ENCODE results near the gene MMP7.

MMP7 gene

GRCh38 chr11:102553835-102554282, 23.3 kb upstream of the MMP7 start:
- TF ChIP-seq CTCF (IDR thresholded peaks at IDR 0.05; ENCODE audit: low read depth, low read length) = no peak
- no peak overlapping the region for H3K4me3 ChIP-seq (ENCODE audit: low read depth, low read length)

GRCh38 chr11:102552447-102553194, 22.1 kb upstream of the MMP7 start:
- H3K4me3 ChIP-seq (ENCODE audit: low read depth, low read length) = no peak overlapping the region
- no peak for TF ChIP-seq CTCF (IDR thresholded peaks at IDR 0.05; ENCODE audit: low read depth, low read length)

GRCh38 chr11:102552020-102552419, 21.5 kb upstream of the MMP7 start:
- H3K4me3 ChIP-seq (ENCODE audit: low read depth, low read length) = no peak overlapping the region
- no peak for TF ChIP-seq CTCF (IDR thresholded peaks at IDR 0.05; ENCODE audit: low read depth, low read length)

GRCh38 chr11:102551169-102551781, 20.7 kb upstream of the MMP7 start:
- no peak for TF ChIP-seq CTCF (IDR thresholded peaks at IDR 0.05; ENCODE audit: low read depth, low read length)
- no peak overlapping the region for H3K4me3 ChIP-seq (ENCODE audit: low read depth, low read length)

- no peak overlapping the region for H3K4me3 ChIP-seq (ENCODE audit: low read depth, low read length)
- no peak for TF ChIP-seq CTCF (IDR thresholded peaks at IDR 0.05; ENCODE audit: low read depth, low read length)
These were observed 16.4 kb upstream of the MMP7 start for GRCh38 chr11:102546923-102547471.

GRCh38 chr11:102546427-102546826, 15.9 kb upstream of the MMP7 start:
- no peak for TF ChIP-seq CTCF (IDR thresholded peaks at IDR 0.05; ENCODE audit: low read depth, low read length)
- no peak overlapping the region for H3K4me3 ChIP-seq (ENCODE audit: low read depth, low read length)

- no peak overlapping the region for H3K4me3 ChIP-seq (ENCODE audit: low read depth, low read length)
- TF ChIP-seq CTCF (IDR thresholded peaks at IDR 0.05; ENCODE audit: low read depth, low read length) = no peak
These were observed 15.2 kb upstream of the MMP7 start for GRCh38 chr11:102545701-102546100.

All from WI38 (cell line).